ENCODE results near the gene CAMK2G. TPM values are rescaled to one million over a fixed set of nuclear protein-coding genes. Genes with fewer than 3 reads are reported as not detected.

Gene CAMK2G
- total RNA-seq, 6 experiments from 2014 or later, result 8.3 to 10.7 (median 9.4) TPM

DNA sequence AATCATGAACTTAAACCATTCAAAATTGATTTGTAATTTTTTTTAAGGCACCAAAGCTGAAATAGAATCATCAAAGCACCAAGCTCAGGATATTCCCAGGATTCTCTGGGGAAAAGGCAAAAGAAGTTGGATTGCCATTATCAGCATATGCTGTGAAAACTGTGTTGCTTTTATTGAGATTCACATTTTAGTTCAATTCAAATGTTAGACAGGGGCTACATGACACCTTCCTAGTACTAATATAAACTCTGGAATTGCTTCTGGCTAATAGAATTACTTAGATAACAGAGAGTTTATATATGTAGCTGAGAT is 58.7 kb downstream of the CAMK2G start:
- Histone ChIP-seq H3K4me3 (no peak overlapping the region), H3K9me3 (no peaks in the 10 kb centered on the region), H3K27me3 (no peaks in the 10 kb centered on the region), H3K27ac (peak overlapping the region; percentile 12 to 32 (median 29)), H3K36me3 (peaks cover 0 to 3% (median 0%) of the 10 kb centered on the region in 4 donors), H3K4me1 (peaks cover 0 to 40% (median 18%) of the 10 kb centered on the region in 4 donors)
- no peak for DNase-seq
- intact Hi-C loops (cut with DNase I), result no loop called here
- TF ChIP-seq POLR2A (IDR thresholded peaks at IDR 0.05), result no peak
- TF ChIP-seq, protein P1, sequence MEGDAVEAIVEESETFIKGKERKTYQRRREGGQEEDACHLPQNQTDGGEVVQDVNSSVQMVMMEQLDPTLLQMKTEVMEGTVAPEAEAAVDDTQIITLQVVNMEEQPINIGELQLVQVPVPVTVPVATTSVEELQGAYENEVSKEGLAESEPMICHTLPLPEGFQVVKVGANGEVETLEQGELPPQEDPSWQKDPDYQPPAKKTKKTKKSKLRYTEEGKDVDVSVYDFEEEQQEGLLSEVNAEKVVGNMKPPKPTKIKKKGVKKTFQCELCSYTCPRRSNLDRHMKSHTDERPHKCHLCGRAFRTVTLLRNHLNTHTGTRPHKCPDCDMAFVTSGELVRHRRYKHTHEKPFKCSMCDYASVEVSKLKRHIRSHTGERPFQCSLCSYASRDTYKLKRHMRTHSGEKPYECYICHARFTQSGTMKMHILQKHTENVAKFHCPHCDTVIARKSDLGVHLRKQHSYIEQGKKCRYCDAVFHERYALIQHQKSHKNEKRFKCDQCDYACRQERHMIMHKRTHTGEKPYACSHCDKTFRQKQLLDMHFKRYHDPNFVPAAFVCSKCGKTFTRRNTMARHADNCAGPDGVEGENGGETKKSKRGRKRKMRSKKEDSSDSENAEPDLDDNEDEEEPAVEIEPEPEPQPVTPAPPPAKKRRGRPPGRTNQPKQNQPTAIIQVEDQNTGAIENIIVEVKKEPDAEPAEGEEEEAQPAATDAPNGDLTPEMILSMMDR (IDR thresholded peaks at IDR 0.05), result no peak
- ATAC-seq, result no peak

DNA sequence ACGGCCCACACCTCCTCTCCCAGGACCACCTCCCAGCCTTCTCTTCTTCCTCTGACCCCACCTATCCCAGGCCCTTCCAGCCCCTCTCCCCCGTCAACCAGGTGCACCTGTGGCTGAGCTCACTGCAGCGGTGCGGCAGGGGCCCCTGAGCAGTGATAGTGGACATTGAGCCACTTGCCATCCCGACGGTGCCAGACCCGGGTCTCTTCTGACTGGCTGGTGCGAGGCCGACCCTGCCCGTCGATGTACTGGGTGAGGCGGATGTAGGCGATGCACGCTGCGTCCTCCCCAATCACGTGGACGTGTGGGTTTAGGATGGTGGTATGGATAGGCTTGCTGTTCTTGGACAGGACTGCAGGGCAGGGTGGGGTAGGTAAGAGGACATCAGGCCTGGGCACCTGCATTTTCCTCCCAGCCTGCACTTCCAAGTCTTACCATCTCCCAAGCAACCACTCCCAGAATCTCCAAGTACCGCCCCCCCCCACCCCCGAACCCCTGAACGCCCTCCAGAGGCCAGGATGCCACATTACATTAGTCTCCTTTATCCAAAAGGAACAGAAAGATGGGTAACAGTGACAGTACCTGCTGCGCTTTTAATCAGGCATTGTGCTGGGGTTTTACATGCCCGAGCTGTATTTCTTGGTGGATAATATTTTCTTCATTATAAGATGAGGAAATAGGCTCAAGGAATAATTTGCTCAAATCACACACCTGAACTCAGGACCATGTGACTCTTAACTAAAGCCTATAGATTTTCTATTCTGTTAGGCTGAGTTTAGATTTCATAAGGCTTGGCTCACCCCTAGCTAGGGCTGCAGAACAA is 59.2 kb downstream of the CAMK2G start:
- DNase-seq, result no peak
- WGBS (ENCODE audit: insufficient coverage, low coverage, low lambda C conversion rate, missing lambda C conversion rate), result 82% methylated on average over 13 of the region's 22 CpGs
- intact Hi-C loops (cut with DNase I), result no loop called here
- Histone ChIP-seq H3K9me3 (no peaks in the 10 kb centered on the region), H3K27me3 (no peaks in the 10 kb centered on the region), H3K4me3 (no peak overlapping the region), H3K36me3 (peaks cover 0 to 3% (median 0%) of the 10 kb centered on the region in 4 donors), H3K27ac (peak overlapping the region; percentile 12 to 32 (median 29)), H3K4me1 (peaks cover 0 to 43% (median 18%) of the 10 kb centered on the region in 4 donors)
- TF ChIP-seq, protein P1 (IDR thresholded peaks at IDR 0.05), result no peak
- TF ChIP-seq POLR2A (IDR thresholded peaks at IDR 0.05), result no peak
- no peak for ATAC-seq

- no peak overlapping the region for H3K4me3 ChIP-seq
- DNase-seq (no peak), ATAC-seq (no peak)
- TF ChIP-seq, protein P1 (IDR thresholded peaks at IDR 0.05), result no peak
- TF ChIP-seq POLR2A (IDR thresholded peaks at IDR 0.05), result no peak
- H3K27me3 ChIP-seq, result no peaks in the 10 kb centered on the region
- H3K9me3 ChIP-seq, result no peaks in the 10 kb centered on the region
- peaks cover 0 to 3% (median 0%) of the 10 kb centered on the region in 4 donors for H3K36me3 ChIP-seq
- H3K27ac ChIP-seq, result no peak overlapping the region
- WGBS (ENCODE audit: insufficient coverage, low coverage, low lambda C conversion rate, missing lambda C conversion rate), result 88% methylated on average over 13 of the region's 13 CpGs
- intact Hi-C loops (cut with DNase I), result no loop called here
- H3K4me1 ChIP-seq, result peaks cover 0 to 45% (median 12%) of the 10 kb centered on the region in 4 donors
These were observed 60.0 kb downstream of the CAMK2G start for GRCh38 chr10:73814276-73814895.

DNA sequence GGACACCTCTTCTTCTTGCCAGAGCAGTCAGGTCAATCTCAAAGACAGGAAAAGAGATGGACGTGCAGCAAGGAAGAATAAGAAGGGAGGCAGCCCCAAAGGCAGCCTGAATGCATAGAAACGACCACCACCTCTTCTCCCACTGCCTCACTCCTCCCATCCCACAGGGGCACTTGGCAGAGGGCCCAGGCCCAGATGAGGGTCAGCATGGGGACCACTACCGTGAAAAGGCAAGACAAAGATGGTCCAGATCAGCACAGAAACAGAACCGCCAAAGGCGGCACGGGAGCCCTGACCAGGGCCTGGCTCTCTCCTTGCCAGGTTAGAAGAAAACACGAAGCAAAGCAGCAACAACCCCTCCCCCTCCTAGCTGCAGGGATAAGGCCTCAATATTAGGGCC is 61.0 kb downstream of the CAMK2G start:
- intact Hi-C loops (cut with DNase I), result no loop called here
- Histone ChIP-seq H3K4me3 (no peak overlapping the region), H3K9me3 (no peaks in the 10 kb centered on the region), H3K27ac (no peak overlapping the region), H3K4me1 (peaks cover 0 to 40% (median 8%) of the 10 kb centered on the region in 4 donors), H3K27me3 (no peaks in the 10 kb centered on the region), H3K36me3 (peaks cover 0 to 3% (median 0%) of the 10 kb centered on the region in 4 donors)
- ATAC-seq (no peak), DNase-seq (peak in 1 of 3 donors; percentile 53)
- TF ChIP-seq, protein P1 (IDR thresholded peaks at IDR 0.05), result no peak
- TF ChIP-seq POLR2A (IDR thresholded peaks at IDR 0.05), result no peak
- whole genome bisulfite sequencing (ENCODE audit: insufficient coverage, low coverage, low lambda C conversion rate, missing lambda C conversion rate), result 88% methylated on average over 3 of the region's 7 CpGs

Measured in right lobe of liver (tissue), 6 donors.